Measurements from ENCODE around the gene EIF4A3.

EIF4A3 gene

DNA sequence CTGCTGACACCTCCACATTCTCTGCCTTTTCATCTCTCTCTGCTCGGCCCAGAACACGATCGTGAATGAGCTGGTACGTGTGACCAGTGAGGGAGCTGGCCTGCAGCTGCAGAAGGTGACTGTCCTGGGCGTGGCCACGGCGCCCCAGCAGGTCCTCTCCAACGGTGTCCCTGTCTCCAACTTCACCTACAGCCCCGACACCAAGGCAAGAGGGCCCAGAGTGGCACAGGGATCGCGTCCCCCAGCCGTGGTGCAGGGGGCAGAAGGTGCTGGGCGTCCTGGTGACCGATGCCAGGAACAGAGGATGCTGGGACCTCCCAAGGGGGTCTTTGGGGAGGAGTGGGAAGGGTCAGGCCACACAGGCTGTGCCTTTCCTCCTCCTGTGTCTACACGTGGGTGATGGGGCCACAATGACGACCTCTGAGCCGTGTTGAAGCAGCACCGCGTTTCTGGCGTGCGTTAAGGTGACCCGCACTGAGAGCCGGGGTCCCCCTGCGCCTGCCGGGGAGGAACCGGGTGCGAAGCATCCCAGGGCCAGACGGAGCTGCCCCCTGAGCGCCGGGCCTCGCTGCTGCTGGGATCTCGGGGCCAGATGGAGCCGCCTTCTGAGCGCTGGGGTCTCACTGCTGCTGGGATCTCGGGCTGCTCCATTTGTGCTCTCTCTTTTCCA lies 28.2 kb downstream of the EIF4A3 start:
- no peak for ATAC-seq (ENCODE audit: low read depth)
- no peak overlapping the region for H3K4me3 Mint-ChIP-seq
- H3K27me3 Mint-ChIP-seq, result no peaks in the 10 kb centered on the region
- H3K36me3 Mint-ChIP-seq, result peaks cover 8% of the 10 kb centered on the region
- H3K4me1 Mint-ChIP-seq, result no peaks in the 10 kb centered on the region
- peaks cover 6% of the 10 kb centered on the region for H3K9me3 Mint-ChIP-seq
- no peak for DNase-seq (ENCODE audit: low spot score in 2 of 2)
- no peak overlapping the region for H3K27ac Mint-ChIP-seq

- DNase-seq (ENCODE audit: low spot score in 2 of 2) (no peak), ATAC-seq (ENCODE audit: low read depth) (no peak)
- H3K36me3 Mint-ChIP-seq, result peaks cover 8% of the 10 kb centered on the region
- no peak overlapping the region for H3K4me3 Mint-ChIP-seq
- no peaks in the 10 kb centered on the region for H3K27me3 Mint-ChIP-seq
- H3K4me1 Mint-ChIP-seq, result peaks cover 3% of the 10 kb centered on the region
- peaks cover 6% of the 10 kb centered on the region for H3K9me3 Mint-ChIP-seq
- no peak overlapping the region for H3K27ac Mint-ChIP-seq
Measured at GRCh38 chr17:80117491-80118401, 29.2 kb downstream of the EIF4A3 start.

GRCh38 chr17:80116921-80117380 lies 30.0 kb downstream of the EIF4A3 start:
- H3K27me3 Mint-ChIP-seq, result no peaks in the 10 kb centered on the region
- no peak overlapping the region for H3K27ac Mint-ChIP-seq
- H3K9me3 Mint-ChIP-seq, result peaks cover 6% of the 10 kb centered on the region
- H3K36me3 Mint-ChIP-seq, result peaks cover 8% of the 10 kb centered on the region
- ATAC-seq (ENCODE audit: low read depth) (no peak), DNase-seq (ENCODE audit: low spot score in 2 of 2) (no peak)
- peaks cover 3% of the 10 kb centered on the region for H3K4me1 Mint-ChIP-seq
- no peak overlapping the region for H3K4me3 Mint-ChIP-seq

- DNase-seq (ENCODE audit: low spot score in 2 of 2) (no peak), ATAC-seq (ENCODE audit: low read depth) (no peak)
- Mint-ChIP-seq H3K4me3 (no peak overlapping the region), H3K36me3 (peaks cover 8% of the 10 kb centered on the region), H3K9me3 (peaks cover 6% of the 10 kb centered on the region), H3K4me1 (peaks cover 3% of the 10 kb centered on the region), H3K27ac (no peak overlapping the region), H3K27me3 (no peaks in the 10 kb centered on the region)
Measured at GRCh38 chr17:80116276-80116920, 30.5 kb downstream of the EIF4A3 start.

GRCh38 chr17:80115159-80115558 lies 31.8 kb downstream of the EIF4A3 start:
- Mint-ChIP-seq H3K9me3 (peaks cover 6% of the 10 kb centered on the region), H3K4me1 (peaks cover 3% of the 10 kb centered on the region), H3K36me3 (peaks cover 8% of the 10 kb centered on the region), H3K4me3 (no peak overlapping the region), H3K27ac (no peak overlapping the region), H3K27me3 (no peaks in the 10 kb centered on the region)
- DNase-seq (ENCODE audit: low spot score in 2 of 2) (no peak), ATAC-seq (ENCODE audit: low read depth) (no peak)

- no peak overlapping the region for H3K27ac Mint-ChIP-seq
- H3K27me3 Mint-ChIP-seq, result no peaks in the 10 kb centered on the region
- no peak for DNase-seq (ENCODE audit: low spot score in 2 of 2)
- H3K4me3 Mint-ChIP-seq, result no peak overlapping the region
- ATAC-seq (ENCODE audit: low read depth), result no peak
- H3K36me3 Mint-ChIP-seq, result peaks cover 8% of the 10 kb centered on the region
- H3K9me3 Mint-ChIP-seq, result peaks cover 6% of the 10 kb centered on the region
- H3K4me1 Mint-ChIP-seq, result peaks cover 3% of the 10 kb centered on the region
Measured at GRCh38 chr17:80114758-80115157, 32.2 kb downstream of the EIF4A3 start.

- no peak overlapping the region for H3K27ac Mint-ChIP-seq
- DNase-seq (ENCODE audit: low spot score in 2 of 2) (no peak), ATAC-seq (ENCODE audit: low read depth) (no peak)
- peaks cover 8% of the 10 kb centered on the region for H3K36me3 Mint-ChIP-seq
- peaks cover 3% of the 10 kb centered on the region for H3K4me1 Mint-ChIP-seq
- no peak overlapping the region for H3K4me3 Mint-ChIP-seq
- H3K9me3 Mint-ChIP-seq, result peaks cover 6% of the 10 kb centered on the region
- no peaks in the 10 kb centered on the region for H3K27me3 Mint-ChIP-seq
Measured at GRCh38 chr17:80113033-80113484, 33.9 kb downstream of the EIF4A3 start.

GRCh38 chr17:80112471-80113032 lies 34.4 kb downstream of the EIF4A3 start:
- Mint-ChIP-seq H3K4me1 (peaks cover 3% of the 10 kb centered on the region), H3K4me3 (no peak overlapping the region), H3K9me3 (peaks cover 6% of the 10 kb centered on the region), H3K27ac (no peak overlapping the region), H3K36me3 (peaks cover 8% of the 10 kb centered on the region), H3K27me3 (no peaks in the 10 kb centered on the region)
- ATAC-seq (ENCODE audit: low read depth) (no peak), DNase-seq (ENCODE audit: low spot score in 2 of 2) (no peak)

- DNase-seq (ENCODE audit: low spot score in 2 of 2) (no peak), ATAC-seq (ENCODE audit: low read depth) (no peak)
- Mint-ChIP-seq H3K4me1 (peaks cover 3% of the 10 kb centered on the region), H3K36me3 (peaks cover 8% of the 10 kb centered on the region), H3K9me3 (peaks cover 6% of the 10 kb centered on the region), H3K4me3 (no peak overlapping the region), H3K27me3 (no peaks in the 10 kb centered on the region), H3K27ac (no peak overlapping the region)
Measured at GRCh38 chr17:80111702-80112470, 35.0 kb downstream of the EIF4A3 start.

GRCh38 chr17:80110927-80111701 lies 35.8 kb downstream of the EIF4A3 start:
- H3K4me1 Mint-ChIP-seq, result peaks cover 3% of the 10 kb centered on the region
- H3K27ac Mint-ChIP-seq, result no peak overlapping the region
- DNase-seq (ENCODE audit: low spot score in 2 of 2) (no peak), ATAC-seq (ENCODE audit: low read depth) (no peak)
- H3K9me3 Mint-ChIP-seq, result peaks cover 6% of the 10 kb centered on the region
- H3K36me3 Mint-ChIP-seq, result peaks cover 8% of the 10 kb centered on the region
- no peak overlapping the region for H3K4me3 Mint-ChIP-seq
- no peaks in the 10 kb centered on the region for H3K27me3 Mint-ChIP-seq

GRCh38 chr17:80110447-80110812 lies 36.5 kb downstream of the EIF4A3 start:
- Mint-ChIP-seq H3K4me3 (no peak overlapping the region), H3K36me3 (peaks cover 5% of the 10 kb centered on the region), H3K4me1 (peaks cover 3% of the 10 kb centered on the region), H3K9me3 (peaks cover 4% of the 10 kb centered on the region), H3K27me3 (no peaks in the 10 kb centered on the region), H3K27ac (no peak overlapping the region)
- no peak for ATAC-seq (ENCODE audit: low read depth)
- DNase-seq (ENCODE audit: low spot score in 2 of 2), result no peak

- Mint-ChIP-seq H3K36me3 (peaks cover 1% of the 10 kb centered on the region), H3K27ac (no peak overlapping the region), H3K27me3 (no peaks in the 10 kb centered on the region), H3K9me3 (no peaks in the 10 kb centered on the region), H3K4me1 (peaks cover 3% of the 10 kb centered on the region), H3K4me3 (no peak overlapping the region)
- ATAC-seq (ENCODE audit: low read depth) (no peak), DNase-seq (ENCODE audit: low spot score in 2 of 2) (no peak)
Measured at GRCh38 chr17:80109713-80110446, 37.0 kb downstream of the EIF4A3 start.
